OCI-LY1 (cell line): ENCODE measurements around the gene TPSAB1.
"Not testable (repeated sequence)": the region's sequence is repeated elsewhere in the genome, so short reads cannot be mapped to it uniquely, and the experiment has no call there.

Experiments used
- CTCF ChIP-seq: fragments of 200-600 bp; sonication (generic), shearing (Covaris generic); IDR thresholded peaks from 2 replicates; pipeline ENCODE4 v1.5.1; 2017; ENCODE audit warnings: mild to moderate bottlenecking, antibody characterized with exemption, low read length, moderate library complexity, mixed read lengths
- EZH2 ChIP-seq: fragments of 200-600 bp; sonication (generic), shearing (Covaris generic); IDR thresholded peaks from 2 replicates; pipeline ENCODE4 v1.8.0; 2017; ENCODE audit warnings: borderline replicate concordance, mixed run types, mild to moderate bottlenecking, antibody characterized with exemption, low read length, moderate library complexity, mixed read lengths

GRCh38 chr16:1190789-1191188 is 49.7 kb upstream of the TPSAB1 start:
- not testable (repeated sequence) for TF ChIP-seq EZH2, CTCF
